Posterior vena cava (tissue), 2 donors: Measurements from ENCODE around the gene EED. TPM values are rescaled to one million over a fixed set of nuclear protein-coding genes. Genes with fewer than 3 reads are reported as not detected.
A peak's percentile ranks its signal among the peaks of the same experiment; 100 is the strongest.

ENCODE experiments used
- DNase-seq: peaks from one replicate; pipeline ENCODE4 v3.0.0-alpha.2; 2020; ENCODE audit warnings: low spot score
- intact Hi-C, 2 donors: fragments of 100-400 bp; cut with DNase I; formaldehyde crosslinking; loops; one replicate each; pipeline versions ENCODE4 v1.14.1 to v1.14.2; 2022 to 2023
- total RNA-seq, 2 donors: library from RNA; stranded (reverse); fragmentation: NEBNext Ultra II Directional; extraction: Animal tissue kit (Norgen Biotek cat#: 25700); gene quantifications; one replicate each; pipeline ENCODE4 v1.2.1, GENCODE V29; 2021
- donor health status: DM: yes; HTN: yes; CAD: no.
- donor health status: DM: yes; HTN: yes; CAD: no.

The EED gene
- total RNA-seq, 2 donors from 2014 or later: 16.1 to 18.0 TPM

DNA sequence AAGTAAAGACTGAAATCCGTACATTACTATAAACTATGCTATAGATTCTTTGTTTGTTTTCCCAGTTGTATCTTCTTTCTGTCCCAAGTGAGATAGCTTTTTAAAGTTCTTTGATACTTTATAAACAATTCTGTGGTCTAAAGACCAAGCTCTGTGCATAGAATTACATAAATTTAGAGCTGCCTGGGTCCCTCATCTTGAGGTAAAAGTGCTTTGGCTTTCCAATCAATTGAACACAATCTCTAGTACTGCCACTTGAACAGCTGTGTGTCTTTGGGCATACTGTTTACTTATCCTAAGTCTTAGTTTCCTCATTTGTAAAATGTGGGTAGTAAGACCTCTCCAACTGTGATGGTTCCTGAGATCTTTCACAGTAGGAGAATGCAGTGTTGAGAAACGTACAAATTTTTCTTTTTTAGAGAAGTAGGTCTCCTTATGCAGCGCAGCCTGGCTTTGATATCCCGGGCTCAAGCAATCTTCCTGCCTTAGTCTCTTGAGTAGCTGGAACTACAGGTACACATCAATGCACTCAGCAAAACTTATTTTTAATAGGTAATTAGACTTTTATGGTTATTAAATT is 2.5 kb upstream of the EED start:
- DNase-seq: no peak
- intact Hi-C loops: no loop called here

DNA sequence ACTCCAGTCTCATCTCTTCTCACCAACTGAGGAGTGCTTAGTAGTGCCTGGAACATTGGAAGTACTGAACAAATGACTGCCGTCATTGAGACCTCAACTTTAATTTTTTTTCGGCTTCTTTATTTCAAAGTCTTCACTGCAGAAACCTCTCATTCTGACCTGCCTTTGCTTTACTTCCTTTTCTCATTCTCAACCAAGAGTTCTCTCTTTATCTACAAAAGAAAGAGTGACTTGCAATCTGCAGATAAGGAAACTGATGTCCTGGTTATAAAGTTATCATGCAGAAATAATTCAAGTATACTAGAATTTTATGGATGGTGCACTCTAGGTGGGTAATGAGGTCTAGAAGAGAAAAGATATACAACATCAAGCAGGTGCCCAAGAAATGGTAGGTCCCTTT is 1.2 kb upstream of the EED start:
- intact Hi-C loops: no loop called here
- DNase-seq: no peak

DNA sequence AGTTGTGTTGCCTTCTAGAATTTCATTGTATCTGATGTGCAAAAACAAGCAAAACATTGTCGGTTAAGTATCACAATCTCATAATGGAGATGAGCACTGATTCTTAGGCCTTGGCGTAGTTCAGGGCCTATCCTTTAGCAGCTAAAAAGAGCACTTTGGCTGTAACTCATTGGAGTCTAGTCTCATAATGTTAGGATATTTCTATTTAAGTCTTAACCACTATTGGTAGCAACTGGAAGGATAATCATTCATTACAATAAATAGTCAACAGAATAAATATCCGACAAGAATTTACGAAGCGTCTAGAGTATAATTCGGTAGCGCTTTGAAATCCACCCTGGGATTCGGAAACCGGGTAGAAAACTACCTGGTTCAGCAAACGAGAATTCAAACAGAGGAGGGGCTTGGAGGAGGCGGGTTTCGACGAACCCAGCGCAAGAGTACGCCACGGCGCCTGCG is 461 bp upstream of the EED start:
- intact Hi-C loops: no loop called here
- peak; percentile 96 for DNase-seq

DNA sequence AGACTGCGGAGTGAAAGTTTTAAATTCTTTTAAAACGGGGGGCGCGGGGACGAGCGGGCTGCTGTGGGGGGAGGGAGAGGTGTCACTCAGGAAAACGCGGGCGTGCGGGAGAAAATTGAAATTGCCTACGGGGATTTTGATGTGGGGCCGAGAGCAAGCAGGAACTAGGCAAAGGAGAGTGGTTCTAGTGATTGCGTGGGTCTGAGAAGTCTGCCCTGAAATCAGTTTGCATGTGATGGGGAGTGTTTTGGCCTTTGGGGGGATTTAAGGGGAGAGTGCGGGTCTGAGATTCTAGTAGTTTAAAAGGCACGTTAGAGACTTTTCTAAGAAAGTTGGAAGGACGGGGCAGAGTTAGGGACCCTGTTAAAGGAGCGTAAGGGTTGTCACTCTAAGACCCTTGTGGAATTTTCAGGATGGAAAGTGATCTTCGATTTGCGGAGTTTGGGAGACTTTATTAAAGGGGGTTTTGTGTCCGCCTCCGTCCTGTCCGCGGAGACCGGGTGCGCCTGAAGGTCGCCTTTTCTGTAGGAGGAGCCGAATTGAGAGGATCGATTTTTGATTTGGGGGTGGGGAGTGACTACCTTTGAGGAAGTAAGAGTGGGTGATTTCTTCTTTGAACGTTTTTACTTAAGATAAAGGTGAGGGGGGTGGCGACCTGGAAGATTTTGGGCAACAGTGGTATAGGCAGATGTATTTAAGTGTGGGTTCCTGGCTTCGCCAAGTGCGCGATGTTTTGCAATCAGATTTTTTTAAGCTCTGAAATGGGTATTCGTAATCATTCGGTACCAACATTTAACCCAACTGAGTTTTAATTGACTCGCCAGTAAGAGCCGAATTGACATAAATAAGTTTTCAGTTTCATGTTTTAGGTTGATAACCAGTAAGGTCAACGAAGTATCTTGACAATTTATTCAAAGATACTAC is 1.1 kb downstream of the EED start:
- DNase-seq: no peak
- intact Hi-C loops: no loop called here

DNA sequence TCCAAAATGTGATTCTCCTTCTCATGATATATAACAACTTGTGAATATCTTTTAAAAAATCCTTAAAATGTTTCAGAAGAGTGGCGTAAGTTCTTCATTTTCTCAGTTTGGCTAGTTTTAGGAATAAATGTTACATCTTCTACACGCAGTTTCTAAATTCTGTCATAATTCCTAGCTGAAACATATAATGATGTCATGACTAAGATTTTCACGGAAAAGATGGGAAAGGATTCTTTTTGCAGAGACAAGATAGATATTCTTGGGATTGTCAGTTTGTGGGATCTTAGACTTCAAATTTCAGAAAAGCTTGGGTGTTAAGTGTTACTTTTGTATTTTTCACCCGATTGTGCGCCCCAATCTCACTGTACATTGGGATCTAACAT is 1.7 kb downstream of the EED start:
- DNase-seq: no peak
- intact Hi-C loops: no loop called here

DNA sequence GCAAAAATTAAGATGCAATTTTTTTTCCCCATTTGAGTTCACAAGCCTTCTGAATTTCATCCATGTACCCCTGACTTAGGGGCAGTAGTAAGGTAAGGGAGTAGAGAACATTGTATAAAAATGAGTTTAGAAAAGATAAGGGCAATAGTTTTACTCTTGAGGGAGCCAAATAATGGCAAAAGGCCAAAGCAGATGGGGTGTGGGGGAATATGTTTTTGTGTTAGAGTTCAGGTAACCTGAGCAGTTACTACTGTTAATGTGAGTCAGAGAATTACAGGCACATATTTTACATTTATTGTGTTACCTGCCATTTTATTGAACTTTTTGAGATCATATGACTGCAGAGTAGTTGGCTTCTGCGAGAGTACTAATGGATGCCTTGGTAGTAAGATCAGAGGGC is 3.1 kb downstream of the EED start:
- intact Hi-C loops: no loop called here
- no peak for DNase-seq

DNA sequence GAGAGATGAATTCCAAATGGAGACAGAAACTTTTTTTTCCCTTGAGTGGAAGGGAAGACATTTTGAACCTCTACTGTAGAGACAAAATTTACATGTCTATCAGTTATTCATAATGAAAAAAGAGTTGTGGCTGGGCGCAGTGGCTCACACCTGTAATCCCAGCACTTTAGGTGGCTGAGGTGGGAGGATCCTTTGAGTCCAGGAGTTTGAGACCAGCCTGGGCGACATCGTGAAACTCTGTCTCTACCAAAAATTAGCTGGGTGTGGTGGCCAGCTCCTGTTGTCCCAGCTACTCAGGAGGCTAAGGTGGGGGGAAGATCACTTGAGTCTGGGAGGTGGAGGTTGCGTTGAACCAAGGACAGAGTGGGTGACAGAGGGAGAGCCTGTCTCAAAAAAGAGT is 4.1 kb downstream of the EED start:
- DNase-seq: no peak
- intact Hi-C loops: no loop called here

DNA sequence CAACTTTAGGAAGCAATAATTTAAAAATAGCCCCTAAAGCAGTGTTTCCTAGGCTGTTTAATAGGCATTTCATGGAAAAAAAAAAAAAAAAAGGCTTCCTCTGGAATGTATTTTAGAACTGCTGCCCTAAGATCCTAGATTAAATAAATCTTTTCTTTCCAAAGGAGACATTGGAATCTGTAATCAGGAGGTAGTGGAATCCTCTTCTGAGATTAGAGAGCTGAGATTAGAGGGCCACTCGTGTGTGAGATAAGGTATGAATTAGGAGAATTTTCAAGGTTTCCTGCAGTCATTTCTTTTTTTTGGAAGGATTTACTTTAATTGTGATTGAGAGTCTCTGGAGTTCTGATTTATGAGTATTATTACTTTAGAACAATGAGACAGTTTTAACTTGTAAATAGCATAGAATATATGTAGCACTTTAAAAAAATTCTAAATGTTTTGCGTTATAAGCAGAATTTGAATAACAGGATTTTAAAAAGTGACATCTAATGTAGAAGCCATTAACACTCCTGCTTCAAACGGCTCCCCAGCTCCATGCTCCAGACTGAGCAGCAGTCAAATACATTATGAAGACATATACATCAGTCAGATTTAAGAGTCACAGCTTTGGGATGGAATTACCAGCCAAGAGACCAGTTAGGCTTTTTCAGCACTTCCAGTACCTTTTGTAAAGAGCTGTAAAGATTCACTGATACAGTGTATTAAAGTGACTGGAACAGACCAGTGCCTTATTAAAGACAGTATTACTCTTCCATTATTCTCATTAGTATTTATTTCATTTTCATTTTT is 5.0 kb downstream of the EED start:
- intact Hi-C loops: no loop called here
- no peak for DNase-seq

DNA sequence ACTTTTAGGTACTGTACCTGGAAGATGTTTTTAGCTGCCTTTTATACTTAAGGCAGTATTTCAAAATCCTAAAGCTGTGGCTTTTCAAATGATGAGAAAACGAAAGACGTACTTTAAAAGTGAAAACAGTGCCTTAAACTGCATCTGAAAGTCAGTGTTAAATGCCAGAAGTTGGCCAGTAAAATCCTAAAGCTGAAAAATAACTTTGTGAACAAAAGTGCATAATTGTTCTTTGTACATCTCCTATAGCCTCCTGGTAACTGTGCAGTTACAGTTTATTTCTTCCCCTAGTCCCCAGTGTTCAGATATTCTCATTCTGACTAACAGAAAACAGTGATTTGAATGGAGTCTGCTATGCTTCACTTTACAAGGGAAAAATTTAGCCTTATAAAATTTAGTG is 6.8 kb downstream of the EED start:
- no peak for DNase-seq
- intact Hi-C loops: no loop called here

DNA sequence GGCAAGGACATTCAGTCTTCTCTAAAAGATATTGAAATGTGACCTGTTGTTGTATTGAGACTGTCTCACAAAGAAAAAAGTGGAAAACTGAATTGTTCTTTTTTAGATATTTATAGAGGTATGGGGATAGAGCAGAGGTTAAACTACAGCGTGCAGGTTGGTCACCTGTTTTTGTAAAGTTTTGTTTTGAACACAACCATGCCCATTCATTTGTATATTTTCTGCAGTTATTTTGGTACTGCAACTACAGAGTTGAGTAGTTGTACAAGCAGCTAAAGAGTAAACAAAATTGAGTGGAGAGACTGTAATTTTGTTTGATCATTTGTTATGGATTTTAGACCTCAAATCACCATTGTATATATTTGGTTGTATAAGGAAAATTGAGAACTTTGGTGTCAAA is 11.3 kb downstream of the EED start:
- intact Hi-C loops: no loop called here
- DNase-seq: no peak

DNA sequence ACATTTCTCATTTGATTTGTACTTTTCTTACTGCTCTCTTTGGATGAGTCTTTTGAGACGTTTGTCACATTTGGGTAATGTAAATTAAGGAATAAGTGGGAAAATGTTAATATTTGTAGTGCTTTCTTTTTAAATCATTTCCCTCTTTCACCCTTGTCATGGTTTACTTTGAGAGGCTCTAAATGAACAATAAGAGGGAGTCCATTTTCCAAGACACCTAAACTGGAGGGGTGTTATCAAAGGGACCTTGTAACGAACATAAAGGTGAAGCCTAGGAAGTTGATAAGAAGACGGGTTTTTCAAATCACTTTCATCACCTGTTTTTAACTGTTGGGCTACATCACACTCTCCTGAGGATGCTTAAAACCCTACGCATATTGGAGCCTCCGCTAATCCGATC is 12.1 kb downstream of the EED start:
- DNase-seq: no peak
- intact Hi-C loops: no loop called here

DNA sequence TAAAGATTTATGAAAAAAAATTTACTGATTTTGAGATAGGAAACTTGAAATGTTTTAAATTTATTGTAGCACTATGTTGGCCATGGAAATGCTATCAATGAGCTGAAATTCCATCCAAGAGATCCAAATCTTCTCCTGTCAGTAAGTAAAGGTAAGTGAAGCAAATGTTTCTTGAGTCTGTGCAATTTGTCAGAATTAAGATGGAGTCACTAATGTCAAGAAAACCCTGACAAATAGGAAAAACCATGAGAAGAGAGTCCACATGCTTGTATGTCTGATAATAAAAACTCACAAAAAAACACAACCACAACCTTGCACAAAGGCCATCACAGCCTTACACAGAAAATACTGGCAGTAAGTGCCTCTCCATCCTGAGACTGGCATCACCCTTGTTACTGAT is 12.9 kb downstream of the EED start:
- no peak for DNase-seq
- intact Hi-C loops: no loop called here

DNA sequence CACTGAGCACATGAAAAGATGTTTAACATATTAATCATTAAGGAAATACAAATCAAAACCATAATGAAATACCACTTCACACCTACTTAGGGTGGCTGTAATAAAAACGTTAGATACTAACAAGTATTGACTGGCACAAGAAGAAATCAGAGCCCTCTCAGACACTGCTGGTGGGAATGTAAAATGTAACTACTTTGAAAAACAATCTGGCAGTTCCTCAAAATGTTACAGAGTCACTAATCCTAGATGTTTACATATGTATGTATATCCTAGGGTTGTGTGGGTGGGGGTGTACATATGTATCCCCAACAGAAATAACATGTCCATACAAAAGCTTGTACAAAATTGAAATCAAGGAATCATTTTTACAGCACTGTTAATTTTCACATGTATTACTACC is 15.2 kb downstream of the EED start:
- DNase-seq: no peak
- intact Hi-C loops: no loop called here

DNA sequence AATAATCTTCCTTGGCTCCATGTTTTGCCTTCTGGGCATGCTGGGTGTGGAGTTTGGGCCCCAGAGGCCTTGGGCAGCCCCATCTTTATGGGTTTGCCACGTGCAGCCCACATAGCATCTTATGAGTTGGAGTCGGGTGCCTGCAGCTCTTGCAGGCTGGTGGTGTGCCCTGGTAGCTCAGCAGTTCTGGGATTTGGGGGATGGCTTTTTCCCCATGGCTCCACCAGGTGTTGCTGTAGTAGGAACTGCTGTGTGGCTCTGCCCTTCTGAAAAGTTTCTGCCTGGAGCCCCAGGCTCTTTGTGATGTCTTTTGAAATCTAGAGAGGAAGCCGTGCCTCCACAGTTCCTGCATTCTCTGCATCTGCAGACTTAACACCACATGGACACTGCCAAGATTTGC is 16.8 kb downstream of the EED start:
- intact Hi-C loops: no loop called here
- no peak for DNase-seq

DNA sequence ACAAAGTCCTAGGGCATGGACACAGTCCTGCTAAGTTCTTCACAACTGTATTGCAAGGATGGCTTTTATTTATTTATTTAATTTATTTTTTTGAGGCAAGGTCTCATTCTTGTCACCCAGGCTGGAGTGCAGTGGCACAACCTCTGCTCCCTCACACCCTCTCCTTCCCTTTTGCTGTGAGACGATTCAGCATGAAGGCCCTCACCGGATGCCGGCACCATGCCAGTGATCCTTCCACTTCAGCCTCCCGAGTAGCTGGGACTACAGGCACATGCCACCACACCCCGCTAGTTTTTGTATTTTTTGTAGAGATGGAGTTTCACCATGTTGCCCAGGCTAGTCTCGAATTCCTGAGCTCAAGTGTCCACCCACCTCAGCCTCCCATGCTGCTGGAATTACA is 17.8 kb downstream of the EED start:
- intact Hi-C loops: no loop called here
- no peak for DNase-seq

DNA sequence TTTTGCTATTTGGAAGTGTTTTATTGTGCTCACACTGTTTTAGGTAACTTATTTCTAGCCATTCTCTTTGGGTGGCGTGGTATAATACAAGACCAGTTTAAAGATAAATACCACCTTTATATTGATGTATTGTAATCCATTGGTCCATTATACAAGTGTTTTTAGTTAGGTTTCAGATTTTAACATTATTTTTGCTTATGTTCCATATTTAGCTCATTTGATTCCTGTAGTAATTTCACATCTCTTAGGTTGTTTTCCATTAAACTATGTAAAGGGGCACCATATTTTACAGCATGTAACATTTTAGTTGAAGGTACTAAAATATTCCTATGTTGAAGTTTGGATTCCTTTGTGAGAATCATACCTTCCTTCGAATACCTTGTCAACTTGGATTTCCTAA is 20.1 kb downstream of the EED start:
- DNase-seq: no peak
- intact Hi-C loops: no loop called here

DNA sequence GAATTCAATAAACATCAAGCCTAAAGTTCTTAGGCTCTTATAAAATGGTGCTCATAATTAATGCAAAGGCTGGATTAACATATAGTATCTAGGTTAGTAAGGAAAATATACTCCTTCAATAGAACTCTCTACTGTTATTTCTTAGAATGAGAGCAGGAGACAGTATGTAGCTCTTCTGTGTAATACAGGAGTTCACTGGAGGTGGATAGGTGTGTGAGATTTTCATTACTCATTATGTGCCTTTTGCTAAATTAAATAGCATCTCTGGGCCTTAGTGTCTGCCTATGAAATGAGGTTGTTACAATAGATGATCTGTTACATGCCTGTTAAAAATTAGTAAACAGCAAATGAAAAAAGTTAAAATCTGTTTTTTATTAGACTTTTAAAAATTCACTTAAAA is 20.6 kb downstream of the EED start:
- DNase-seq: no peak
- intact Hi-C loops: no loop called here

DNA sequence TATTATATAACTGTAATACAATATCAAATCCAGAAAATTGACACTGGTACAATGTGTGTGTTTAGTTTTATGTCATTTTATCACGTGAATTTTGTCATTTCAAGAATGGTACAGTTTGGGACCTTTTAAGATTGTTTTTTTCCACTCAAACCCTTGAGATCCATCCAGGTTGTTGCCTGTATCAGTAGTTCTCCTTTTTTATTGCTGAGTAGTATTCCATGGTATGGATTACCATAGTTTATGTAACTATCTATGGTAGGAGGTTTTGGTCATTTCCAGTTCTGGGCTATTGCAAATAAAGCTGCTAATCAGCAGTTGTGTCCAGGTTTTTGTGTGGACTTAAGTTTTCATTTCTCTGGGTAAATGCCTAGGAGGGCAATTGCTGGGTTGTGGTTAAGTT is 25.1 kb downstream of the EED start:
- intact Hi-C loops: loop anchor here in 1 of 2 donors (10.0 kb wide), 1 partner anchor 65 kb away; no protein-coding TSS in a partner anchor
- no peak for DNase-seq

DNA sequence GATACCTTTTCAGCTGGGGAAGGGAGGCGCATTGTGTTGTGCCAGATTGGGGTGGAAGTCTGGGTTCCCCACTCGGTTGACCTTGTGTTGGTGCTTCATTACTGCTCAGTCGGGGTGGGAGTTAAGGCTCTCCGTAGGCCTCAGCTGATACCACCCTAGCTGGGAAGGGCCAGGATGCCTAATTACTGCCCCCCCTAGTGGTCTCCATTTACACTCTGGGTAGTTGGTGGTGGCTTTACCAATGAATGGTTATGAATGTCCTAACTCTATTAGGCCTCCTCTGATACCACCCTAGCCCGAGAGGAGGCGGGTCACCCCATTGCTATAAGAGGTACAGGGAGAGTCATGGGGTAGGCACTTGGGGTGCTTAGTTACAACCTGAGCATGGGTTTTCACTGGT is 29.9 kb downstream of the EED start:
- intact Hi-C loops: loop anchor here in 1 of 2 donors (10.0 kb wide), 1 partner anchor 60 kb away; no protein-coding TSS in a partner anchor
- DNase-seq: no peak

DNA sequence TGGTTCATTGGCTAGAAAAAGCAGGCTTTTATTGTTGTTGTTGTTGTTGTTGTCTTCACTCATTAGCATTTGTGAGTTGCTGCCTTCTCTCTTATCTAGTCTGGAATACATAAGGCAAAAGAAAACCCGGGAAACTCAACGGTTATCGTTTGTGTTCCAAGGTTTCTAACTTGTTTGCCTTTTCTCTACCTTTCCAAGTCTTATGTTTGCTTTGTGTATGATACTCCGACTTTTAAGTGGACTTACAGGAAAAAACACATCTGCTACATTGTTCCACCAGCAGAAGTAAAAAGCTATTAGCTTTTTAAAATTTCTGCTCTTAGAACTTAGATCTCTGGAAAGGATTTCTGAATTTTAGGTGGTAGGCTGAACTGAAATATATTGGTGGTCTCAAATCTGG is 30.4 kb downstream of the EED start:
- intact Hi-C loops: loop anchor here in 1 of 2 donors (10.0 kb wide), 1 partner anchor 60 kb away; no protein-coding TSS in a partner anchor
- DNase-seq: no peak
